HG02870 (cell line): Measurements from ENCODE around the gene NFATC2.

Experiments
- ATAC-seq: cut with Tn5 transposase; IDR thresholded peaks from one replicate; pipeline ENCODE4 v1.9.1; 2021; ENCODE audit warnings: mild to moderate bottlenecking, moderate library complexity; ENCODE audit not compliant: unreplicated experiment

Gene NFATC2

DNA sequence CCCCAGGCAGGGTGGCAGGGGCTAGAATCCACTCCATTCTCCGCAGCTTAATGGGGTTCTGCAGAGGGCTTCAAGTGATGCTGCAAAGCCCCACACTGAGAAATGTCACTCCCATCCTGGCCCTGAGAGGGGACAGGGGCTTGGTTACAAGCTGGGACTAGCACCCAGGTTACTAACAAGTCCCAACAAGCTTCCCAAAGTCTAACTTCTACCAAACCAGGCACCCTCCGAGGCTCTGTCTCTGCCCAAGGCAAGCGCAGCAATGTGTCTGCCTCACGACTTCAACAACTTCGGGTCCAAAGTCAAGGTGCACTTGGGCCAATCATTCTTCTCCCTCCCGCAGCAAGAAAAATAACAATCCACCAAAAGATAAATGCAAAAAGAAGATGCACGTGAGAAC, 45.6 kb downstream of the NFATC2 start:
- no peak for ATAC-seq

GRCh38 chr20:51495921-51496545, 46.5 kb downstream of the NFATC2 start:
- ATAC-seq: no peak

- ATAC-seq: no peak
Measured at GRCh38 chr20:51495291-51495690, 47.2 kb downstream of the NFATC2 start.

DNA sequence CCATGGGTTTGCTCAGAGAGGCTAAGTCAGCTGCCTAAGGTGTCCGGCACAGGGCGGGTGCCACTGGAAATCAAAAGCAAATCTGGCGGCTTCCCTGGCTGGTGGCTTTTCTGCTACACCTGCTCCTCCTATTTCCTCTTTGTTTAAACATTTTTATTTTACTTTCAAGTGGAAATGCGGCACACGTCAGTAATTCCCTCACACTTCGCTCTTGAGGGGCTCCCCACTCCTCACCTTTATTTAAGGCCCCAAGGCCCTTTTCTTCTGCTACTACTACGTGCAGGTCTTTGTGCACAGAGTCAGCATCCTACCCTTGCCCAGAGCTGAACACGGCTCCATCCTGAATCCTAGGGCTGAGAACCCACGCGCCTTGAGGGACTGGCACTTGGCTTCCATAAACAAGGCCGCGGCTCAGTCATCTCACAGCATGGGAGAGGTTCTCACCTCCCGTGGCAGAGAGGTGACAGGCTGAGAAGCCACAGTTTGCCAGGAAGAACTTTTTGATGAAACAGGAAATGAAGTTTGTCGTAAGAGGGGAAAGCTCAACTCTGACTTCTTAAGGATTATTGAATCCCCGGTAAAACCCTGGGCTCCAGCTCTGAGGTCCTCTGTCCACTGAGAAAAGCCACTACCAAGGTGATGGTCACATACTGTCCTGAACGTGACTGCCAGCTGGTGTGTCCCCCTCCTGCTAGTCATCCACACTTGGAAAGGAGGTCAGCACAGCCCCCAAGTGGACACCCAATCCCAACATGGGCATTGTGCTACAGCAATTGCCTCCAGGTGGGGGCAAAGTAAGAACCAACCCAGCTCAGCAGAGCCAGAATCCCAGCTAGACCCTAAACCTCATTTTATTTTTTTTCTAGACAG, 48.0 kb downstream of the NFATC2 start:
- ATAC-seq: no peak

DNA sequence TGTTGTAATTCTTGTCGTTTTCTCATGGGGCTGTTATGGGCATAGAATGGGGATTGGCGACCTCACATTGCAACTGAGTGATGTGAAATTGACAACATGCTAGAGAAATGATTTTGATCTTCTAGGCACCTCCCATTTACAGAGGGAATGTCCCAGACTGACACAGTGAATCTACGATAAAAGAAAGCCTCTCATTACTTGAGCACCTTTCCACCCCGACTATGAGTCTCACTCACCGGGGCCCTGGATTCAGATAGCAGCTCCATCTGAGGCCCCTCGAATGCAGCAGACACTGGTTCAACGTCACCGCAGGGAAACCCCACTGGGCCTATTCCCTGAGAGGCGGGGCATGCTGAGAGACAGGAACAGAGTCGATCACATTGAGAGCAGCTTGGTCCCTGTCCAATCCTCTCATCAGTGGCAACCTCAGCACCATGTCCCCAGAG, 49.1 kb downstream of the NFATC2 start:
- no peak for ATAC-seq

GRCh38 chr20:51492167-51493092, 50.1 kb downstream of the NFATC2 start:
- ATAC-seq: no peak

DNA sequence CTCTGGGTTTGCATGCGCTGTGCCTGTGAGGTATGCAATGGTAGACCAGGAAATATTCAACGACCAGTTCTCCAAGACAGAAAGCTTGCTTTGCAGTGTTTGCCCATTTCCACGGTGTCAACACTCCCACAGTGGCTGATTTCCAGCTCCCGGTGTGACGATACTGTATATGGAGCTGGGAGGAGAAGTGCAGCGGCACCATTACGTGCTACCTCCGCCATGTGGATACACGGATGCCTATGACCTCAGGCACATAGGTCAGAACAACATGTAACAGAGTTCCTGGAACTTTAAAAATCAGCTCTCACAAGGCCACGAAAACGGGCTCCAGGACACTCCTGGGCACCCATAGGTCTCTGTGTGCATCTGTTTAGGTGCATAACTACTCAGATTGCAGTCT, 51.1 kb downstream of the NFATC2 start:
- no peak for ATAC-seq

DNA sequence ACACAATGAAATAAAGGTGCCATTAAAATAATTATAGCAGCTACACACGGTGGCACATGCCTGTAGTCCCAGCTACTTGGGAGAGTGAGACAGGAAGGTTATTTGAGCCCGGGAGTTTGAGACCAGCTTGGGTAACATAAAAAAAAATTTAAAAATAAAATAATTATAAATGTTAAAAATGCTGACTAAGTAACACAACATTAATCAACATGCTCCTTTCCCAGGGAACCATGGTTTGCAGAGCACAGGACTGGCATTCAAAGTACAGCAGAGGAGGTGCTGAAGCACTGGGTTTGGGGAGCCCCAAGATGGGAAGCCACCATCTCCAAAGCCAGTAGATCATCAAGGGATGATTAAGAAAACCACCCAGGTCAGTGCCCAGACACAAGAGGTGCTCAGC, 51.9 kb downstream of the NFATC2 start:
- ATAC-seq: no peak

DNA sequence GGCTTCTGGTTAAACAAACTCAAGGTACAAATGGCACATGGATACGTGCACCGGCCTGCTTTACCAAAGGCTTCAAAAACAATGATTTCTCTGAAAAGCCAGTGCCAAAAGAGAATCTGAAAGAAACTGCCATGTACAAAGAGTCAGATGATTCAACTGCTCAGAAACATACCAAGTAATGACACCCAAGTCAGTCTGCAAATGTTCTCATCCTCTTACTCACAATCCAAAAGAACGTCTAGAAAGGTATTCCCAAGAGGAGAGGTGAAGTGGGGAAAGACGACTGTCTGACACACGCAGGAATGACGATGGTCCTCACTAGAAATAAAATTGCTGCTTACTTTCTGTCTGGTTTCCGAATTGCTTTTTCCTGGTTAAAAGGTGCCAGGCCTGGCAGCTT, 52.9 kb downstream of the NFATC2 start:
- ATAC-seq: no peak

DNA sequence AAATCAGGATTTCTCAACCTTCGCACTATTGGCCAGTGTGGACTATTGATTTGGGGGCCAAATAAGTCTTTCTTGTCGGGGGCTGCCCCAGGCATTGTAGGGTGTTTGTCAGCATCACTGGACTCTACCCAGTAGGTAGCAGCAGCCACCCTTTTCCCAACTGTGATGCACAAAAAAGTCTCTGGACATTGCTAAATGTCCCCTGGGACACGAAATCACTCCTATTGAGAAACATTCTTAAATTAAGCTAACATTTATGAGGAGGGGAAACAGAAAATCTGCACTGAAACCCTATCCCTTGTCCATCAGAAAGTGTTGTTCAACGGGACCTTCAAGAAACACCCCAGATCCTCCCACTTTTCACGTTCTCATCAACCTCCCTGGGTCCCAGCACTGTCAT, 54.2 kb downstream of the NFATC2 start:
- ATAC-seq: no peak

DNA sequence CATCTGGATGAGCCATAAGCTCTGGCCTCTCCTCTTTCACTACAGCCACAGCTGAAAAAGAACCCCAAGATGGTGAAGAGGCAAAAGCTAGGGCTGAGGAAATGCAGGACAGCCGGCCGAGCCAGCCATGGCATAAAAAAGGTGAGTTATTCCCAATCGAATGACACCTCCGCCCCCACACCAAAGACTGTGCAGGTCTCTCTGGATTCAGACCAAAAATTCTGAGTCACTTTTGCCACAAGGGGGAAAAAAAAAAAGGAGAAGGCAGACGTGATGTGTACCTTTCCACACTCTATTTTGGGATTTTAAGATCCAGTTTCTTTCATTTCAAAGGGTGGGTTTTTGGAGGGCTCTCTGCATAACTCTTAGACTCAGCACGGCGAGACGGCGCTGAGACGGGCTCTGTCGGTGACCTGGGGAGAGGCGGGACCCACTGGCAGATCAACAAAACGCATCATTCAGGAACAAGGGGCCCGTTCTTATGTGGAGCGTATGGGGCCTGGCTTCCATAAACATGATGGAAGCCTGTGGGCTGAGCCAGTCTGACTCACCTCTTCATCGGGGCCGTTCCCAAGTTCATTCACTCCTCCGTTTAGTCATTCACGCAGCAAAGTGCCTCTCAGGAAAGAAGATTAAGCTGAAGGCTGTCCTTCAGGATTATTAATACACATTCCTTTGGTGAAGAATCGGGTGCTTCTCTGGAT, 54.8 kb downstream of the NFATC2 start:
- no peak for ATAC-seq

DNA sequence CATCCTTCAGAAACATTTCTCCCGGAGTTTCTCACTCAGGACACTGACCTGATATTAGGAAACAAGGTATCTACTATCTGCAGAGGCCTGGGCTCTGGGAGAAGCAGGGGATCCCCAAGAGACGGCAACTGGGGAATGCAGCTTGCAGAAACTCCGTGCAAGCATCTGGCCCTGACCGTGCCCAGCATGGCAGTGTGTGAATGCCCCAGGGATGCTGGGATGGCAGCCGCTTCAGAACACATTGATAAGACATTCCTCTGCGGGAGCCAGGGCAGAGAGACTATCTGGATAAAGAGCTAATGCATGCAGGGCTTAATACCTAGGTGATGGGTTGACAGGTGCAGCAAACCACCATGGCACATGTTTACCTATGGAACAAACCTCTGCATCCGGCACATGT, 55.4 kb downstream of the NFATC2 start:
- no peak for ATAC-seq

DNA sequence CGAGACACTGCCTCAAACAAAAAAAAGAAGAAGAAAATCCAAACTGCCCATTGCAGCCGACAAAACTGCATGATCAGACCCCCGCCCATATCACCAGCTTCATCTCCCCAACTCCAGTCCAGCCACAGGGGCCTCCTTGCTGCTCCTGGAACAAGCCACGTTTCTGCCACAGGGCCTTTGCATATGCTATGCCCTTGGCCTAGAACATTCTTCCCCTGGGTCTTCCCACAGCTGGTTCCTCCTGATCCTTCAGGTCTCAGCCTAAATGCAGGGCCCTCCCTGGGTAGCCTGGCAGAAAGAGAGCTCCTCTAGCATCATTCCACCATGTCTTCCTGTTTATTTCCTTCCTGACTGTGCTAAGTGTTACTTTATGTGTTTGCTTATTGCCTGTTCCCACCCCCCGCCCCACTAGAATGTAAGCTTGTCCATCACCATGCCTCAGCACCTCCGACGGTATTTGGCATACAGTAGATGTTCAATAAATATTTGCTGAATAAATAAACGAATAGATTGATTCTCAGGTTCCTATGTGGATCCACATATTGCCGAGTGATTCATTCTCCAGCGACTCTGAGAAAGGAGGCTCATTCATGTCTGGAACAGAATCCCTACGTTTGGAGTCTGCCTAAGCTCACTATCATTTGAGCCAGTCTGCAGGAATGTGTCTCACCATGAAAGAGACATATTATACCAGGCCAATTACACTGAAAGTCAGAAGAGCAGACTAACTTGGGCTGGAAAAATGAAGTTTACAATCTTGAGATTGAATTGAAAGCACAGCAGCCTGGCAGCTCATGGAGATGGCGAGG, 56.1 kb downstream of the NFATC2 start:
- no peak for ATAC-seq

DNA sequence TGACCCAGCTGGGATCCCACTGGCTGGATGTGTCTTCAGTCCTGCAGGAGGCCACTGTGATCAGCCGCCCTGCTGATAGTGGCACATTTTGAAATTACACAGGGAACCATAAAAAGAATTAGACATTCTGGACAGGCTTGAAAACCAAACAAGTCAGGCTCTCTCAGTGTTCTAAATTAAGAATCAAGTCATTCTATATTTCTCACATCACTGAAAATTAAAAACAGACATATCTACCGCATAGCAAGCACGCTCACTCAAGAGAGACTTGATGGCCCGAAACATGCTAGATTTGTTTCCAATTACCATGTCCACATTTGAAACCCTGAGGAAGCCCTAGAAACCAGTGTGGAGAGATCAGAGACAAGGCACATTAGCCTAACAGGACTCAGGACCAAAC, 57.7 kb downstream of the NFATC2 start:
- no peak for ATAC-seq

- ATAC-seq: no peak
Measured at GRCh38 chr20:51484141-51484815, 58.2 kb downstream of the NFATC2 start.

DNA sequence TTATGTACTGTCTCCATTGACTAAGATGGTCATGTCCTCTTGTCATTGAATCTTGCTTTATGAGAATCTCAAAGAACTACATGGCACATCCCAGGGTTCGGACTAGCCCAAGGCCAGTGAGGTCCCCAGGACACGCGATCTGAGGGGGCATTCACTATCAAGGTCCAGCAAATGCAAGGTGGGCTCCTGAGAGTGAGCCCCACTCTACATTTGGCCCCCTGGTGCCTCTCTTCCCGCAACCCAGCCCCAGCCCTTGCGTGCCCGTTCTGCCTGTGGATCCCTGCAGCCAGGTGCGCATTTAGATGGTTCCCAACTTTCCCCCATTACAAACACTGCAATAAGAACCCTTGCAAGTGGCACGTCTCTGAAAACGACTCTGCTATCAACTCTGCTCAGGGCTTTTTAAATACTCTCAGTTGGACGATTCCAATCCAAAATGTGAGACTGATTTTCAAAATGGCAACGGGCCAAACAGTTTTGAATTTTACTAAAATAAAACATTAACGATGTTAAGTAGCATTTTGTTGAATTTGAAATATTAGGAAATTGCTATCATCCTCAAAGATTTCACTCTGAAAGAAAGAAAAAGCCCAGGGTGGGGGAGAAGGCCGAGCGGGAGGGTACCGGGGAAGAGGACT, 59.6 kb downstream of the NFATC2 start:
- no peak for ATAC-seq

DNA sequence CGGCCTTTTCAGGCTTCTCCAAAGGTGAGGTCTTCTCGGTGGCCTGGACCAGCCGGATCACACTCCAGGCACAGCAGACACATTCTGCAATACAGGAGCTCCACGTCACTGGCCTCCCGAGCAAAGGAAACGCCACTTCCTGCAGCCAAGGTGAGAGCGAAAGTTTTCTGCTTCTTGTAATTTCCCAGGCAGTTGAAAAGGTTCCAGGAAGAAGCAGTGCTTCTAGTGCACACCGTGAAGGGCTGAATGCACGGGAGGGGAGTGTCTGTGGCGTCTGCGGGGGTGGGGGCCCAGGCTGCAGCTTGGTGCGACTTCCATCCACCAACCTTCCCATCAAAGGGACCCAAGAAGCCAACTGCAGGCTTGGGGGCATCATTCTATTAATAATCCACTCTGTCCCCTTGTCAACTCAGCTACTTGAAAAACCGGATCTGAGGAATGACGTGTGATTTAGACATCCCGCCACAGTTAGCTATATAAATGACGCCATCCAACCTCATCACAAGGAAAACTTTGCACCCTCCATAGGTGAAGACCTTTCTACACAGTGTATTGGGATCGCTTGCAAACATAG, 61.1 kb downstream of the NFATC2 start:
- ATAC-seq: no peak

- ATAC-seq: peak; percentile 83
Measured at GRCh38 chr20:51480507-51481270, 61.8 kb downstream of the NFATC2 start.
